ENCODE data around the gene C1QTNF3.

C1QTNF3 gene

DNA sequence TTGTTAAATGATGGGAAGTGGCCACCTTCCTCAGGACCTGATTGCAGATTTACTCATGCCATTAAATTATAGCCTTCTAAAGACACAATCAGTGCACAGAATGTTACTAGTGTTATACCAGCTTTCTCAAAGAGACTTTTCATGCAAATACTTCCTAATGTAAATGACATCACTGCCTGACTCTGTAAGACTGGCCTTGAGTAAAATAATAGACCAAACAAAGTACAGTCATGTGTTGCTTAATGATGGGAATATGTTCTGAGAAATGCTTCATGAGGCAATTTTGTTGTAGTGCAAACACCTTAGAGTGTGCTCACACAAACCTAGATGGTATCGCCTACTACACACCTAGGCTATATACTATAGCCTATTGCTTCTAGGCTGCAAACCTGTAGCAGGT lies 17.0 kb upstream of the C1QTNF3 start:
- Mint-ChIP-seq H3K4me3 (no peak overlapping the region), H3K4me1 (no peaks in the 10 kb centered on the region), H3K27me3 (no peaks in the 10 kb centered on the region), H3K36me3 (peaks cover 42% of the 10 kb centered on the region), H3K9me3 (peaks cover 6% of the 10 kb centered on the region), H3K27ac (no peak overlapping the region)
- ATAC-seq (ENCODE audit: low read depth) (no peak), DNase-seq (ENCODE audit: low spot score in 2 of 2) (no peak)

DNA sequence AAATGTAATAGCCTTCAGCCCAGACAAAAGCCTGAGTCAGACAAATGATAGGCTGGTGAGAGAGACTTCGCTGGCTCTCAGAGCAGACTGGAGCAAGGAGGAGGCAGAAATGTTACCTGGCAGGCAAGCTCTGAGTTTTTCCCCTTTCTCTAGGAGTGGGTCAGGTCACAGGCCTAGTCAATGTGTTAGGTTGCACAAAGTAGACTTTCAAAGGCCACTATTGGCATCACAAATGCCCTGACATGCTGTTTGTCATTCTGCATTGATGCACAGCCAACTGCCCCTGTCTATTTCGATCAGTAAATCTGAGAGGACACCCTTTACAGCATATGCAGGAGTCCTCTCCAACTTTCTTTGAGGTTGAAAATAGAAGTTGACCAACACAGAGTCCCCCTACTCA lies 15.5 kb upstream of the C1QTNF3 start:
- Mint-ChIP-seq H3K36me3 (peaks cover 36% of the 10 kb centered on the region), H3K9me3 (peaks cover 6% of the 10 kb centered on the region), H3K27me3 (no peaks in the 10 kb centered on the region), H3K4me1 (no peaks in the 10 kb centered on the region), H3K27ac (no peak overlapping the region), H3K4me3 (no peak overlapping the region)
- ATAC-seq (ENCODE audit: low read depth) (no peak), DNase-seq (ENCODE audit: low spot score in 2 of 2) (no peak)

DNA sequence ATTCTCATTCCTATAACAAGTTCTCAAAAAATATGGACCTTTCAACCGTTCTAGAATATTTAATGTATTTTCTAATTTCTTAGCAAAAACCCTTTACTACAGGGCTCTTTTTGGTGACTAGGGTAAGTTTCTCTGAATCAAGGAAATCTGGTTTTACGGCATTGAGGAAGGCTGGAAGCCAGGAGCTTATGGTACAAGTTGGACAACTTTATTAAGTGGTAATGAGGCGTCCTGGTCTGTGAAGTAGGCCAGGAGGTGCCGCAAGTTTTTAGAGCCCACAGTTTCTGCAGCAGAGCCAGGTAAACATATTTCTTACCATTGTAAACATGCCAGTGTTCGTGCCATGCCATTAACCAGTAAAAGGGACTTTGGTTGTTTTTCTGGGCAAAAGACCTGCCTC lies 14.6 kb upstream of the C1QTNF3 start:
- DNase-seq (ENCODE audit: low spot score in 2 of 2) = no peak
- H3K4me3 Mint-ChIP-seq = no peak overlapping the region
- H3K4me1 Mint-ChIP-seq = no peaks in the 10 kb centered on the region
- H3K27ac Mint-ChIP-seq = no peak overlapping the region
- peaks cover 3% of the 10 kb centered on the region for H3K9me3 Mint-ChIP-seq
- H3K36me3 Mint-ChIP-seq = peaks cover 30% of the 10 kb centered on the region
- ATAC-seq (ENCODE audit: low read depth) = no peak
- no peaks in the 10 kb centered on the region for H3K27me3 Mint-ChIP-seq

DNA sequence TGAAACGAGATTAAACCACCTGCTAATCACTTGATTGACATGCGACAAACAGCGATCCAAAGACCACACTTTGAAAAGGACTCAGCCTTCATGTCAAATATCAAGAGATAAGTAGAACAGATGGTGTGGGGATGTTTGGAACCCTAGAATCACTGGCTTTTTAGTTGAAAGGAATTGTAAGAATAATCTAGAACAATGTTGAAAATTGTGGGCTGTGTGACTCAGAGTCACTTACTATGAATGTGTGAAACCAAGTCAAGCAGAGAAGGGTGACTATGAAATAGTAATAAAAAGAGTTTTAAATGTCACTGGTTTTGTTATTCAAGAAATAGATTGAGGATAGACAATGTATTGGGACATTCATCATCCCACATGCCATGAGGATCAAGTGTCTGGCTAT lies 14.1 kb upstream of the C1QTNF3 start:
- H3K36me3 Mint-ChIP-seq = peaks cover 26% of the 10 kb centered on the region
- no peak for ATAC-seq (ENCODE audit: low read depth)
- H3K9me3 Mint-ChIP-seq = peaks cover 3% of the 10 kb centered on the region
- H3K4me3 Mint-ChIP-seq = no peak overlapping the region
- no peaks in the 10 kb centered on the region for H3K4me1 Mint-ChIP-seq
- DNase-seq (ENCODE audit: low spot score in 2 of 2) = no peak
- no peaks in the 10 kb centered on the region for H3K27me3 Mint-ChIP-seq
- H3K27ac Mint-ChIP-seq = no peak overlapping the region

DNA sequence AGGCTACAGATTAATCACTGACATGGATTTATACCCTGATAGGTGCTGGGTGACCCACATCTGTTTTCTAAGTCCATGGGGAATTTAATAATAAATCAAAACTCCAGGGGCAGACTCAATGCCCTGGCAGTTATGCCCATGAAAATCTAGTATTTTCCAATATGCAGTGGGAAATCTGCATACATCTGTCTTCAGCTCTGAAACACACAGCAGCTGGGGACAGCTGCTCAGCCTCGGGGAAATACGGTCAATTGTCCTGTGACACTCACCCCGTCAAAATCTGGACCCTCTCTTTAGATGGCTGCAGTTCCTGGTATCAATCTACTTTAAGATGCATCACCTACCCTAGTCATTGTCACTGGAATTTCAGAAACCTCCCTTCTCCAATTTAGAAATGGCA lies 12.7 kb upstream of the C1QTNF3 start:
- Mint-ChIP-seq H3K4me3 (no peak overlapping the region), H3K27me3 (no peaks in the 10 kb centered on the region), H3K9me3 (no peaks in the 10 kb centered on the region), H3K4me1 (no peaks in the 10 kb centered on the region), H3K27ac (no peak overlapping the region), H3K36me3 (peaks cover 25% of the 10 kb centered on the region)
- DNase-seq (ENCODE audit: low spot score in 2 of 2) = no peak
- ATAC-seq (ENCODE audit: low read depth) = no peak

DNA sequence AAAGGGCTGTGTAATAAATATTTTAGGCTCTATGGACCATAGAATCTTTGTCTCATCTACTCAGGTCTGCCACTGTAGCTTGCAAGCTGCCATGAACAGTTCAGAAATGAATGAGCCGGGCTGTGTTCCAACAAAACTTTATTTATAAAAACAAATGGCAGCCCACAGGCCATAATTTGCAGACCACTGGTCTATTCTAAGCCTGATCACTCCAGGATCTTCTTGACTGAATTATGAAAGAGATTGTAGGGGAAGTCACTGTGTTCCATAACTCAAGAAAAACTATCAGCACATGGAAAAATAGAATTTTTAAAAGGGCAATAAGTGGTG lies 11.4 kb upstream of the C1QTNF3 start:
- Mint-ChIP-seq H3K27ac (no peak overlapping the region), H3K27me3 (no peaks in the 10 kb centered on the region)
- ATAC-seq (ENCODE audit: low read depth) = no peak

DNA sequence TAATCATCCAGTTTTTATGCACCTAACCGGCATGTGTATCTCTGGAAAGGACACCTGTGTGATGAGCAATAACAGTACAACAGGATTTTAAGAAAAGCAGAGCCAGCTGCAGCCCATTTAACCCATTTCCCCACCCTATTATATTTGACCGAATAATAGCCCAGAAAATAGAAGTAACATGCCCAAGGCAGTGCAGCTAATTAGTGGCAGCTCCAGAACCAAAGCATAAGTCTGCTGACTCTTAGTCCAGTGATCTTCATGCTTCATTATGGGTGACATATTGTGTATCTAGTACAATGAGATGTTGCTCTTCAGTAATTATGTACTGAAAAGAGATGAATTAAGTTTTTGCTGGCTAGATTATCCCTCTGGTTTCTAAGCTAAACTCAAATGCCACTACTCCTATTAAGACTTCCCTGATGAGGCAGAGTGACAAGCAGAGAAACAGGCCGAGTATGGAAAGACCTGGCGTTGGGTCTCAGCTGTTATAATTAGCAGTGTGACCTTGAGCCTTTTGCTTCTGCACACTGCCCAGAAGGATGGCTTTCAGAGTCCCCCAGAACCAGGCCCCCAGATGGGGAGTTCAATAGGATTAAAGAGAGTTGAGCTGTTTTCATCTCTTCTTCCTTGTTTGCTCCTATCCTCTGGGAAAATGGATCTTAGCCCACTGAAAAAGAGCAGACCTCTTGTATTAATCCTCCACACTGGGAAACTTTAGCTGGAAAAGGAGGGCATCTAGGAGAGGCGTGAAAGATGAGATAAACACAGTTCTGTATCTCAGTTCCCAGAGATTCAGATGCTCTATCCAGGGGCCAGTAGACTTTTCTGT lies 10.8 kb upstream of the C1QTNF3 start:
- ATAC-seq (ENCODE audit: low read depth) = no peak
- DNase-seq (ENCODE audit: low spot score in 2 of 2) = no peak

More for the DNA sequence above, 11.4 kb upstream of the C1QTNF3 start:
- DNase-seq (ENCODE audit: low spot score in 2 of 2) = no peak
- Mint-ChIP-seq H3K9me3 (no peaks in the 10 kb centered on the region), H3K4me1 (no peaks in the 10 kb centered on the region), H3K4me3 (no peak overlapping the region), H3K36me3 (peaks cover 28% of the 10 kb centered on the region)

DNA sequence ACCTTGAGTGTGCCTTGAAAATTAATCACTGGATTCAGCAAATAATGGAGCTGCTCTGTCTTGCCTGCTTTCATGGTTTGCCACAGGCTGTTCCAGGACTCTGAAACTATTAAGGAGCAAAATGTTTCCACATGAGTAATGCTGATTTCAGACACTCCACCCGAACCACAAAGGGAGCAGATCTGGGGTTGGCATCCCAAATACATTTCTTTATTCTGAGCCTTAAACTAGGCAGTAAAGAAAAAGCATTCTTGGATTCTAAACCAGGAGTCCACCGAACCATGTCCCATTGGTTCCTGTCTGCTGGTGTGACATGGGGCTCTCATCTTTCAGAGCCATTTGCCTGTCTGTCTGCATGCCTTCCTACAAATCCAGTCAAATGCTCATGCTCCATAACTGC lies 10.1 kb upstream of the C1QTNF3 start:
- Mint-ChIP-seq H3K9me3 (no peaks in the 10 kb centered on the region), H3K4me3 (no peak overlapping the region), H3K4me1 (peaks cover under 1% of the 10 kb centered on the region), H3K36me3 (peaks cover 22% of the 10 kb centered on the region), H3K27me3 (no peaks in the 10 kb centered on the region), H3K27ac (no peak overlapping the region)
- no peak for DNase-seq (ENCODE audit: low spot score in 2 of 2)
- no peak for ATAC-seq (ENCODE audit: low read depth)

More for the DNA sequence above, 10.8 kb upstream of the C1QTNF3 start:
- no peak overlapping the region for H3K27ac Mint-ChIP-seq
- H3K36me3 Mint-ChIP-seq = peaks cover 22% of the 10 kb centered on the region
- H3K4me3 Mint-ChIP-seq = no peak overlapping the region
- H3K4me1 Mint-ChIP-seq = no peaks in the 10 kb centered on the region
- H3K27me3 Mint-ChIP-seq = no peaks in the 10 kb centered on the region
- H3K9me3 Mint-ChIP-seq = no peaks in the 10 kb centered on the region

DNA sequence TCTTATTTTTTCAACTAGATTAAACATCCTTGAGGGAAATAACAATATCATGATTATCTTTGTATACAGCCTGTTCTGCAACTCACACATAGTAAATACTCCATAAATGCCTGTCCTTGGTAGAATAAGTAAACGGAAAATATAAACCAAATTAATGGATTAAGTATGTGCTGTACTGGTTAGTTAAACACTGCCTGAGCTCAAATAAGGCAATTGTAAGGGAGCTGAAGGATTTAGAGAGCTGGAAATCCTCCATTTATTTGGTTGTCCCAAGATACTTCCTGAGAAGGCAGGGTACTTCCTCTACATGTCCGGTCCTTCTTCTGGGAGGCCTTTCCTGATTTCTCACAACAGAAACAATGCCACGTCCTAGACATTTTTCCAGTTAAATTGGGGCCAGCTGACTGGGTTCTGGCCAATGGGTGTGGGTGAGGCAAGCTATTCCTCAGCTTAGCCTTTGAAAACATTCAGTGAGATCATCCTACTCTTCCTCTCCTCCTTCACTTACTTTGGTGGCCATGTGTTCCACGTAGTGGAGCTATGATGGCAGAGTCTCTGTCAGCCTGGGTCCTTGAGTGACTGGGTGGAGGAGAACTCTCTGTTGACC lies 8.5 kb upstream of the C1QTNF3 start:
- Mint-ChIP-seq H3K27me3 (no peaks in the 10 kb centered on the region), H3K4me3 (no peak overlapping the region), H3K27ac (no peak overlapping the region), H3K9me3 (no peaks in the 10 kb centered on the region), H3K4me1 (peaks cover 2% of the 10 kb centered on the region), H3K36me3 (peaks cover 23% of the 10 kb centered on the region)
- ATAC-seq (ENCODE audit: low read depth) = no peak
- DNase-seq (ENCODE audit: low spot score in 2 of 2) = no peak

DNA sequence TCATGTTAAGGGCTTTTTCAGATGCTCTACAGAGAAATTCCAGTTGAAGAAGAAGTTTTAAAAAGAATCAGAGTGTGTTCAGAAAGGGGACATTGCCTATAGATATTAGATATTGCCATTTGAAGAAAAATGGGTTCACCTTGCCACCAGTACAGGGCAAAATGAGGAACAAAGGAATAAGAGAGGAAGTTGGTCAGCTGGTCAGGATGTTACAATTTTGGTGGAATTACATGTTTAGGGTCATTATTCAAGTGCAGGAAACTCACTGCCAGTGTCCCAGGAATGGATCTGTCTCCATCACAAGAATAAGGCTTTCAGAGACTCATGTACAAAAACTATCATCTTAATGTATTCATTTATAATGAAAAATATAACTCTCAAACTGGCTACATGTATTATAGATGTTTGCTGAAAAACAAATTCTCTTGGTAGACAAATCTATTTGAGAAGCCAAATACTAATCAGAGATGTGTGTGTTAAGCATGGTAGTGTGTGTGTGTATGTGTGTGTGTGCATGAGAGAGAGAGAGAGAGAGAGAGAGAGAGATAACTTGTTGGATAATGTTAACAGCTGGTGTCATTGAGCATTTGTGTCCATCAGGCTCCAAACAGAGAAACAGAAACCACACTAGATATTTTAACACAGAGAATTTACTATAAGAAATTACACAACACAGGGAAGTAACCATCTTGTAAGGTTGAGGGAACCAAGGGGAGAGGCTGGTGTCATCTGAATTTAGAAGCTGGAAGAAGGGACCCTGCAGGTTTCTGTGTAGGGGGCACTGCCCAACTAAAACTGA lies 5.0 kb upstream of the C1QTNF3 start:
- no peaks in the 10 kb centered on the region for H3K27me3 Mint-ChIP-seq
- H3K36me3 Mint-ChIP-seq = peaks cover 22% of the 10 kb centered on the region
- H3K27ac Mint-ChIP-seq = no peak overlapping the region
- ATAC-seq (ENCODE audit: low read depth) (no peak), DNase-seq (ENCODE audit: low spot score in 2 of 2) (no peak)
- no peak overlapping the region for H3K4me3 Mint-ChIP-seq
- no peaks in the 10 kb centered on the region for H3K9me3 Mint-ChIP-seq
- H3K4me1 Mint-ChIP-seq = peaks cover 4% of the 10 kb centered on the region

DNA sequence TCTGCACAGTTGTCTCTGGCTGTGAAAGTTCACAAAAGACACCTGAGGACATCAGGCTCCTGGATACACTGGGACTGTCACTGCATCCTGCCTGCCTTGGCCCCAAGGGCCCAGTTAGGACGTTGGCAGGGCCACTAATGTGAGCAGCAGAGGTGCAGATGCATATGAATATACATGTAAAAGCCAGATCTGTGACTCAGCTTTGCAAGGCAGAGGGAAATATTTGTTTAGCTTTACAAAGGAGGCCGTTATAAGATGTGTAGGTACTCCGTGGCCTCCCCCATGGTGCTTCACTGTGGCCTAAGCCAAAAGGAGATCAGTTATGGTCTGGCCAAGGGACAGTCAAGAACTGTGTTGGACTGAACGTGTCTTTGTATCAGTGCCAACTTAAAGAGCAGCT lies 4.1 kb upstream of the C1QTNF3 start:
- no peak for DNase-seq (ENCODE audit: low spot score in 2 of 2)
- H3K36me3 Mint-ChIP-seq = peaks cover 22% of the 10 kb centered on the region
- no peak overlapping the region for H3K27ac Mint-ChIP-seq
- H3K4me3 Mint-ChIP-seq = no peak overlapping the region
- H3K4me1 Mint-ChIP-seq = peaks cover 12% of the 10 kb centered on the region
- no peaks in the 10 kb centered on the region for H3K27me3 Mint-ChIP-seq
- no peaks in the 10 kb centered on the region for H3K9me3 Mint-ChIP-seq
- no peak for ATAC-seq (ENCODE audit: low read depth)

DNA sequence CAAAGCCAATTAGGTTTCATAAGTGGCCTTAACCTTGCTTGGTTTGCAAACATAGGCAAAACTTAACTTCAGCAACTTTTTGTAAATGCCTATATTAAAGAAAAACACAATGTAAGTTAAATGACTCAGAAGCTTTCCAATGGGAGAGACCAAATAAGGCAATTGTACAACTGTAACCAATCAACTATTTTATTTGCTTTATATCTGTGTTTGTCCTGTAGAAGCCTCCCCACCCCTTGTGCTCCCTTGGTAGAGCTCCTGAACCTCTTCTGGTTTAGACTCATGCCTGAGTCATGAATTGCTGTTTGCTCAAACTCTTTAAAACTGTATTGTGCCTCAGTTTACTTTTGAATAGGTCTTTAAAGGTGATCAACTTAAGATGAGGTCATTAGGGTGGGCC lies 3.0 kb upstream of the C1QTNF3 start:
- H3K27ac Mint-ChIP-seq = no peak overlapping the region
- H3K4me3 Mint-ChIP-seq = no peak overlapping the region
- H3K27me3 Mint-ChIP-seq = no peaks in the 10 kb centered on the region
- H3K36me3 Mint-ChIP-seq = peaks cover 15% of the 10 kb centered on the region
- no peak for DNase-seq (ENCODE audit: low spot score in 2 of 2)
- H3K9me3 Mint-ChIP-seq = no peaks in the 10 kb centered on the region
- ATAC-seq (ENCODE audit: low read depth) = no peak
- peaks cover 12% of the 10 kb centered on the region for H3K4me1 Mint-ChIP-seq

DNA sequence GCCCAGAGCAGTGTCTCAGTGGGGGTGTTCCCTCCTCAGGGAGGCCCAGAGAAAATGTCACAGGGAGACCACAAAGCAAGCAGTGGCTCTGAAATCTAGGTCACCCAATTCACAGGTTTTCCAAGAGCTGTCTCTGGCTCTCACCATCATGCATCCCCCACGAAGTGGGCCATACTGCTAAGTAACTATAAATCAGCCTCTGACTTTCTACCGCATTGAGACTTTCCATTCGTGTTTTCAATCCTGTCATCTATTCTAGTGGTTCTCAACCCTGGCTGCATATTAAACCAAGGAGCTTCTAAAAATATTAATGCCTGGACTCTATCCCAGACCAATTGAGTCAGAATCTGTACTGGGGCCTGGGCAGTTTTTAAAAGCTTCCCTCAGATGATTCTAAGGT lies 2.0 kb upstream of the C1QTNF3 start:
- no peak overlapping the region for H3K27ac Mint-ChIP-seq
- ATAC-seq (ENCODE audit: low read depth) = no peak
- H3K4me3 Mint-ChIP-seq = no peak overlapping the region

DNA sequence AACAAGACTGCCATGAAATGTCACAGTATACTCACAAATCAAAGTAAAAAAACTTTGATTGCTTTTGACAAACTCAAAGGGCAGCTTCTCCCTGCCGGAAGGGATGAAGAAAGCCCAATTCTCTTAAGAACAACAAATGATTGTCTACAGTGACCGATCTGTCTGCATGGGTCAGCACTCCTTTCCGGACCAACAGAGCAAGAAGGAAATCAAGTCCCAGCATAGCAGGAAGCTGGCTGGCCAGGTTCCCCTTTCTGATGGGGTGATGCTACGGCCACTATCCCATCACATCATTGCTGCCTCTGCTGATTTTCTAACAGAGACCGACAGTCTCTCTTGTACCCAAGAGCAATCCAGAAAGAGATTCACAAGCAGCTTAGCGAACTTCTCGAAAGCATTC lies 692 bp downstream of the C1QTNF3 start:
- Mint-ChIP-seq H3K9me3 (no peaks in the 10 kb centered on the region), H3K36me3 (peaks cover 6% of the 10 kb centered on the region), H3K27ac (no peak overlapping the region), H3K27me3 (no peaks in the 10 kb centered on the region), H3K4me3 (no peak overlapping the region), H3K4me1 (peaks cover 12% of the 10 kb centered on the region)
- DNase-seq (ENCODE audit: low spot score in 2 of 2) (no peak), ATAC-seq (ENCODE audit: low read depth) (no peak)

More for the DNA sequence above, 2.0 kb upstream of the C1QTNF3 start:
- DNase-seq (ENCODE audit: low spot score in 2 of 2) = no peak
- Mint-ChIP-seq H3K4me1 (peaks cover 14% of the 10 kb centered on the region), H3K9me3 (no peaks in the 10 kb centered on the region), H3K36me3 (peaks cover 9% of the 10 kb centered on the region), H3K27me3 (no peaks in the 10 kb centered on the region)

All from memory B cell (primary cell).